Fibroblast of lung (primary cell): Measurements from ENCODE around the gene BLOC1S4. TPM values are rescaled to one million over a fixed set of nuclear protein-coding genes. Genes with fewer than 3 reads are reported as not detected.

Experiments used
- DNase-seq, 2 donors: peaks; one replicate each; pipeline versions ENCODE4 v3.0.0 to v3.0.0-alpha.2; 2010; ENCODE audit warnings: low read depth in 2 of 2
- H2AFZ ChIP-seq: 2 replicates; pipeline ENCODE4 v1.5.1; 2012; ENCODE audit warnings: low read length, control low read depth, inconsistent platforms
- H3K27ac ChIP-seq: 2 replicates; pipeline ENCODE4 v1.5.1; 2011; ENCODE audit warnings: low read length, control low read depth; ENCODE audit not compliant: insufficient read depth
- H3K27me3 ChIP-seq: 2 replicates; pipeline ENCODE4 v1.5.1; 2011; ENCODE audit warnings: mild to moderate bottlenecking, low read length; ENCODE audit not compliant: control insufficient read depth, insufficient read depth
- H3K36me3 ChIP-seq: 2 replicates; pipeline ENCODE4 v1.5.1; 2011; ENCODE audit warnings: low read length; ENCODE audit not compliant: control insufficient read depth, insufficient read depth
- H3K4me1 ChIP-seq: 2 replicates; pipeline ENCODE4 v1.5.1; 2011; ENCODE audit warnings: low read length; ENCODE audit not compliant: control insufficient read depth, insufficient read depth; ENCODE audit errors: extremely low read depth
- H3K4me2 ChIP-seq: 2 replicates; pipeline ENCODE4 v1.5.1; 2011; ENCODE audit warnings: low read length, control low read depth; ENCODE audit not compliant: insufficient read depth; ENCODE audit errors: extremely low read depth
- H3K4me3 ChIP-seq, 4 experiments: fragments of 200-600 bp in 1 of 4; sonication (generic) in 1 of 4; replicated peaks in 1 of 4; 2 replicates each; pipeline ENCODE4 v1.5.1; 2011 to 2016; ENCODE audit warnings: low read length in 4 of 4, low read depth in 3 of 4, mild to moderate bottlenecking in 3 of 4, control low read depth in 2 of 4, inconsistent platforms in 1 of 4, mixed read lengths in 1 of 4; ENCODE audit not compliant: insufficient read depth in 1 of 4; ENCODE audit errors: control extremely low read depth in 1 of 4
- H3K79me2 ChIP-seq: 2 replicates; pipeline ENCODE4 v1.5.1; 2012; ENCODE audit warnings: mild to moderate bottlenecking, low read length, inconsistent platforms; ENCODE audit not compliant: control insufficient read depth, insufficient read depth
- H3K9ac ChIP-seq: 2 replicates; pipeline ENCODE4 v1.5.1; 2011; ENCODE audit warnings: mild to moderate bottlenecking, low read length, control low read depth; ENCODE audit not compliant: insufficient read depth
- H3K9me3 ChIP-seq: 2 replicates; pipeline ENCODE4 v1.5.1; 2012; ENCODE audit warnings: low read depth, low read length; ENCODE audit not compliant: control insufficient read depth, insufficient read depth
- H4K20me1 ChIP-seq: 2 replicates; pipeline ENCODE4 v1.5.1; 2011; ENCODE audit warnings: low read length; ENCODE audit not compliant: control insufficient read depth, insufficient read depth; ENCODE audit errors: extremely low read depth
- EZH2 ChIP-seq: IDR thresholded peaks from 2 replicates; pipeline ENCODE4 v1.5.1; 2012; ENCODE audit warnings: low read length, control low read depth, mild to moderate bottlenecking; ENCODE audit errors: missing control alignments
- polyA plus RNA-seq, 2 donors: library from polyadenylated mRNA; depleted of rRNA in 1 of 2; stranded (reverse) in 1 of 2; unstranded in 1 of 2; fragments of >200 nt; gene quantifications; 2 replicates each; pipeline ENCODE4 v1.2.1, GENCODE V29; 2011 to 2012; ENCODE audit warnings: missing spikeins in 1 of 2
- total RNA-seq: library from RNA; depleted of rRNA; stranded (reverse); fragments of >200 nt; gene quantifications from 2 replicates; pipeline ENCODE4 v1.2.1, GENCODE V29; 2014
- TF ChIP-seq, protein P1 (sequence below), 2 donors: IDR thresholded peaks in 1 of 2; conservative IDR thresholded peaks in 1 of 2; 1 replicate in 1 of 2; 2 replicates in 1 of 2; pipeline ENCODE4 v1.5.1; 2011 to 2012; ENCODE audit warnings: low read length in 2 of 2, control low read depth in 1 of 2, inconsistent platforms in 1 of 2, low read depth in 1 of 2, mild to moderate bottlenecking in 1 of 2

The BLOC1S4 gene
- total and polyA plus RNA-seq, 2 donors (not counting 1 experiment from before 2014, with no cell fraction given): 12.2 to 13.5 TPM

DNA sequence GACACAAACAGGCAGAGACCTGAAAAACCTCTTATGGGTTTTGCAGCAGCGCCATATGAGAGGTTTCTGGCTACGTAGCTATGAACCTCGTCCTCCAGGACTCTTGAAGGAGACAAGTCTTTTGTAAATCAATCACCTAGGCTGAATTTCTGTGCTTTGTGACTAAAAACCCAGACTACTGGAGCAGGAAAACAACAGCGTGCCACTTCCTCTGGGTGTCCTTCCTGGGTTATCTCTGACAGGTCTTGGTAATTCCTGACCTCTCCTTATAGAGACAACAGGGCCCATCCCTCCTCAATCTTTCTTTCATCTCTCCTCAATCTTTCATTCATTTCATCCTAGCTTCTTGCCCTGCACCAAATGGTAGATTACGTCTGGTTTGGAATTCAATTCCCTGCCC is 16.6 kb upstream of the BLOC1S4 start:
- TF ChIP-seq, protein P1, sequence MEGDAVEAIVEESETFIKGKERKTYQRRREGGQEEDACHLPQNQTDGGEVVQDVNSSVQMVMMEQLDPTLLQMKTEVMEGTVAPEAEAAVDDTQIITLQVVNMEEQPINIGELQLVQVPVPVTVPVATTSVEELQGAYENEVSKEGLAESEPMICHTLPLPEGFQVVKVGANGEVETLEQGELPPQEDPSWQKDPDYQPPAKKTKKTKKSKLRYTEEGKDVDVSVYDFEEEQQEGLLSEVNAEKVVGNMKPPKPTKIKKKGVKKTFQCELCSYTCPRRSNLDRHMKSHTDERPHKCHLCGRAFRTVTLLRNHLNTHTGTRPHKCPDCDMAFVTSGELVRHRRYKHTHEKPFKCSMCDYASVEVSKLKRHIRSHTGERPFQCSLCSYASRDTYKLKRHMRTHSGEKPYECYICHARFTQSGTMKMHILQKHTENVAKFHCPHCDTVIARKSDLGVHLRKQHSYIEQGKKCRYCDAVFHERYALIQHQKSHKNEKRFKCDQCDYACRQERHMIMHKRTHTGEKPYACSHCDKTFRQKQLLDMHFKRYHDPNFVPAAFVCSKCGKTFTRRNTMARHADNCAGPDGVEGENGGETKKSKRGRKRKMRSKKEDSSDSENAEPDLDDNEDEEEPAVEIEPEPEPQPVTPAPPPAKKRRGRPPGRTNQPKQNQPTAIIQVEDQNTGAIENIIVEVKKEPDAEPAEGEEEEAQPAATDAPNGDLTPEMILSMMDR (conservative IDR thresholded peaks at IDR 0.05 in 1 of 2, IDR thresholded peaks at IDR 0.05 in 1 of 2; ENCODE audit: low read depth in 1 of 2, low read length in 2 of 2): no peak
- H3K27me3 ChIP-seq: no peaks in the 10 kb centered on the region
- H3K4me2 ChIP-seq: no peak overlapping the region
- H3K4me3 ChIP-seq: no peak overlapping the region
- H3K79me2 ChIP-seq: peaks cover 5% of the 10 kb centered on the region
- H4K20me1 ChIP-seq: no peaks in the 10 kb centered on the region
- DNase-seq: no peak
- H3K9ac ChIP-seq: no peak overlapping the region
- H3K27ac ChIP-seq: no peak overlapping the region
- H3K36me3 ChIP-seq: no peaks in the 10 kb centered on the region
- no peaks in the 10 kb centered on the region for H3K9me3 ChIP-seq
- peaks cover 4% of the 10 kb centered on the region for H3K4me1 ChIP-seq
- H2AFZ ChIP-seq: no peak overlapping the region

DNA sequence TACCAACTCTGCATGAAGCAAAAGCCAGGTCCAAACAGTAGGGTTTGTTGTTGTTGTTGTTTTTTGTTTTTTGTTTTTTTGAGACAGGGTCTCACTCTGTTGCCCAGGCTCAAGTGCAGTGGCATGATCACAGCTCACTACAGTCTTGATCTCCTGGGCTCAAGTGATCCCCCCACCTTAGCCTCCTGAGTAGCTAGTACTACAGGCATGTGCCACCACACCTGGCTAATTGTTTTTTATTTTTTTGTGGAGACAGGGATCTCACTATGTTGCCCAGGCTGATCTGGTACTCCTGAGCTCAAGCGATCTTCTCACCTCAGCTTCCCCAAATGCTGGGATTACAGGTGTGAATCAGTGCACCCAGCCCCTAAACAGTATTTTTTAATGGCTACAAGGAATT is 16.1 kb upstream of the BLOC1S4 start:
- no peak overlapping the region for H3K4me3 ChIP-seq
- no peaks in the 10 kb centered on the region for H3K9me3 ChIP-seq
- H3K4me1 ChIP-seq: peaks cover 4% of the 10 kb centered on the region
- H4K20me1 ChIP-seq: no peaks in the 10 kb centered on the region
- H3K36me3 ChIP-seq: no peaks in the 10 kb centered on the region
- no peak overlapping the region for H3K4me2 ChIP-seq
- no peak overlapping the region for H3K27ac ChIP-seq
- H3K79me2 ChIP-seq: peaks cover 7% of the 10 kb centered on the region
- H3K9ac ChIP-seq: no peak overlapping the region
- H2AFZ ChIP-seq: no peak overlapping the region
- no peak for DNase-seq
- TF ChIP-seq EZH2: no peak
- TF ChIP-seq, protein P1 (conservative IDR thresholded peaks at IDR 0.05 in 1 of 2, IDR thresholded peaks at IDR 0.05 in 1 of 2; ENCODE audit: low read depth in 1 of 2, low read length in 2 of 2): no peak
- H3K27me3 ChIP-seq: no peaks in the 10 kb centered on the region

DNA sequence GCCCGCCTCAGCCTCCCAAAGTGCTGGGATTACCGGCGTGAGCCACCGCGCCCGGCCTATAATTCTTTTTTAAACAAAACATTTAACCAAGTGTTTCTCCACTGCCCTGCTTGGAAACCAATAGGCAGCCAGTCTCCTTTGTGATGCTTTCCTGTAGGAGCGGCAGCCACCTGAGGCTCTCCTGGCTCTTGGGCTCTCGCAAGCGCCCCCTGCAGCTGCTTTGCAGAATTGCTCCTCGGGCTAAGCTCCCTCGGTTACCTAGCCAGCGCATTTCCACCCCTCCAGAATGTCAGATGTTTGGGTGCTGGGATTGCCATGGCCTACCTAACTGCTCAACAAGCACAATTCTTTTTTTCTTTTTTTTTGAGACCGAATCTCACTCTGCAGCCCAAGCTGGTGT is 14.6 kb upstream of the BLOC1S4 start:
- H3K36me3 ChIP-seq: no peaks in the 10 kb centered on the region
- H3K4me2 ChIP-seq: no peak overlapping the region
- H3K79me2 ChIP-seq: peaks cover 19% of the 10 kb centered on the region
- H3K9ac ChIP-seq: no peak overlapping the region
- no peaks in the 10 kb centered on the region for H3K9me3 ChIP-seq
- no peak overlapping the region for H3K27ac ChIP-seq
- no peaks in the 10 kb centered on the region for H3K4me1 ChIP-seq
- H2AFZ ChIP-seq: no peak overlapping the region
- no peak for DNase-seq
- TF ChIP-seq, protein P1 (conservative IDR thresholded peaks at IDR 0.05 in 1 of 2, IDR thresholded peaks at IDR 0.05 in 1 of 2; ENCODE audit: low read depth in 1 of 2, low read length in 2 of 2): no peak
- TF ChIP-seq EZH2: no peak
- H3K27me3 ChIP-seq: no peaks in the 10 kb centered on the region
- H4K20me1 ChIP-seq: no peaks in the 10 kb centered on the region
- no peak overlapping the region for H3K4me3 ChIP-seq
